ENCODE measurements around the gene DPY19L1. TPM values are rescaled to one million over a fixed set of nuclear protein-coding genes. Genes with fewer than 3 reads are reported as not detected.
"Not testable (repeated sequence)": the region's sequence is repeated elsewhere in the genome, so short reads cannot be mapped to it uniquely, and the experiment has no call there.

The DPY19L1 gene
- polyA plus RNA-seq, 12 donors, result 18.4 to 32.5 (median 24.1) TPM; not detected in 1

DNA sequence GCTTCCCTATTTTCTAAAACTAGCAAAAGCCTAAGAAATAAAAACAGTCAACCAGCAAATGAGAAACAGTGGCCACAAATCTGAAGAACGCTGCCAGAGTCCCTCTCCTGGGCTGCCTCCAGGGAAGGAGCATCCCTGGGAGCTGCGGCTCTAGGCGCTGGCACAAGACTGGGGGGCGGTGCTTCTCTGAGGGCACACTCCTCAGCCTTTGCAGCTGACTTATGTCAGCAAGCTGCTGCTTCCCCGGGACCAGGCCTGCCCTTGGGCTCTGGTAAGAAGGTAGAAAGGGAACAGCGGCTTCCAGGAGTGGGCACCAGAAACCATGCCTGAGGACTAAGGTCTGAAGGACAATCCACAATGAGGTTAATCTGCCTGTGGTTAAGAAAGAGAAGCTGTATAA lies 107.5 kb downstream of the DPY19L1 start:
- DNase-seq, result not testable (repeated sequence)

DNA sequence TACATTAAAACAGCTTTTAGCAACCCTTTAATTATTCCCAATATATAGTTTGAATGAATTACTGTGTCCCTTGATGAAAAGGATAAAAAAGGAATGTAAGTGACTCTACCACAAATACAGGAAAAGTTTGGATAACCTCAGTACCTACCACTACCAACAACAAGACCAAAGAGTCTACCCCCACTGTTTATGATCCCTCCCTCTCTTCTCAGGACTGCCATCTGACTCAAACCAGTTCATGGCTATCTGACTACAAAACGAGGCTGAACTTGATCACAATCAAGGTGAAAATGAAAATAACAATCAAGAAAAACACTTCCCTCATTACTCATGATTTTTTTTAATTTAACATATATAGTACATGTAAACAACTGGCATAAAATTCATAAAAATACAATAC lies 108.7 kb downstream of the DPY19L1 start:
- DNase-seq, result no peak

DNA sequence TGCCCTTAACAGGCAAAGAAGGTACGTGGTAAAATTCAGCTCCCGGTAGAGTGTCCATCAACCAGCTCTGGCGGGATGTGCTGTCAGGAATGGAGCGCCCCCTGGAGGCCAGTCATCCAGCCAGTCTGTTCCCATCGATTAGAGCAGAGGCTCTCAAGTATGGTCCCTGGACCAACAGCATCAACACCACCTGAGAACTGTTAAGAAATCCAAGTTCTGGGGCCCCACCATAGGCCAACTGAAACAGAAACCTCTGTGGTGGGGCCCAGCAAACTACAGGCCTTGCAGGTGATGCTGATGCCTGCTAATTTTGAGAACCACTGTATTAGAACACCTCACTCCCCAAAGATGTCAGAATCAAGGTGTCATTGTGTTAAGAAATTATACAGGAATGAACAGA lies 109.2 kb downstream of the DPY19L1 start:
- DNase-seq, result no peak

DNA sequence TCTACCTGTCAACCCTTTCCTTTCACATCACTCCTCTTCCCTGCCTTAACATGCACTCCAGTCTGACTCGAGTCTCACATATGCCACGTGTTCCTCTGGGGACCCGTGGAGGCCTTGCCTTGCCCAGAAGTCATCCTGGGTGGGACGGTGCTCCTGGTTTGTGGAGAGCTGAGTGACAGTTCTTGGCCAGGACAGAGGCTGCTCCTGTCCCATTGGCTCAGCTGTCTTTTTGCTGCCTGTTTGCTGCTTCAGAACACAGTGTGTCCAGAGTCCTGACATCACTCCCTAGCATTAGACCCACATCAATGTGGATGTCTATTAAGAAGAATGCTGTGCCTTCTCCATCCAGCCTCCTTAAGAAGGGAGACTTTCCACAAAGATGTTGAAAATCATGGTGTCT lies 116.8 kb downstream of the DPY19L1 start:
- not testable (repeated sequence) for DNase-seq

DNA sequence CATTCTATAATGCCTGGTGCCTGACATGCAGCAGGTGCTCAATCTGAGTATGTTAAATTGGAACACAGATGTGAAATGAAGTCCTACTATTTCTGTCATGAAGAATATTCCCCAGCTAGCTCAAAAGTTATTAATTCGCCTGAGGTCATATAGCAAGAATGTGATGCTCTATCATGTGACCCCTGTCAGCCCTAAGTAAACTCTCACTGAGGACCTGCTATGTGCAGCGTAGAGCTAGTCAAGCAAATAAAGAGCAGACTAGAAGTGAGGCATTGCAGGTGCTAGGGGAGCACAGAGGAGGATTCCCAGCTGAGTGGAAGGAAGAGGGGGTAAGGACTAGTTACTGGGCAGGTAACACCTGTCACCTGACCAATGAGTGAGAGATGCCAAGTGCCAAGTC lies 118.2 kb downstream of the DPY19L1 start:
- not testable (repeated sequence) for DNase-seq

DNA sequence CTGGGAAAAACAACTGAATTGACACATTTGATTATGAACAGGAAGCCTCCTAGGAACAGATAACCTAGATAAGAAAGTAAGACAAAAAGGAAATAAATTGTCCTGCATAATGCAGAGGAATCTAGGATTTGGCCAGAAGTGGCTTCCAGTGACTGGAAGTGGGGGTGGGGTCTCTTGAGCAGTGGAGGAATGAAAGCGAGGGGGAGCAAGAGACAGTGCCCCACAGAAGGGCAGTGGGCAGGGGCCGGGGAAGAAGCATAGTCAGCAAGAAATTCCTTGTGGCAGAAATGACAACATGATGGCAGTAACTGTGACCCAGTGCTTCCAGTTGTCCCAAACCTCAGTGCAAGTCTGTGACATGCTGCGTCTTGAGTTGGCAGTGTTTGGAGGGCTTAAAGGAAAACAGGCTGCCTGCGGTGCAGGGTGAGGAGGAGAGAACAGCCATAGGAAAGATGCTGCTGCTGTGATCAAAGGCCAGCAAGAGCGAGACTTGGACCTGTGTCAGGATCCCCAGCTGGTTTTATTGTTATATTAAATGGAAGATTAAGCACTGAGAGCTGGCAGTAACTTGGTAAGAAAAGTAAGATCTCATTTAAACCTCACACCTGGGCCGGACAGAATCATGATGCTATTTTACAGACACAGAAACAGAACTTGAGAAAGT lies 119.0 kb downstream of the DPY19L1 start:
- DNase-seq, result peak; percentile 3

DNA sequence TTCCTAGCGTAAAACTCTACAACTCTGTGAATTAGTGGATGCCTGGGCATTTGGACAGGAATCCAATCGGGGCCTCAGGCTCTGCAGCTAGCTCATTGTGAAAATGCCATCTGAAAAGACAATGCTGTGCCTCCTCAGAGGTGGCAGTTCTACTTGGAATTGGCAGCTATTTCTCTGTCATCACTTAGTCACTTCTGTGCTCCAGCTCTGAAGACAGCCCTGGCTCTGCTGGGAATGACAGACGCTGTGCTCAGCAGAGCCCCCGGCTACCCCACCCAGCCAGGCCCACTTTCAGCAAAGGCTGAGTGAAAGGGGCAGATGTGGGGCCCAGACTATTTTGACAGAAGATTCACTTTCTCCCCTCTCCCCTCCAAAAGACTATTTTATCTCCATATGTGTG lies 119.8 kb downstream of the DPY19L1 start:
- not testable (repeated sequence) for DNase-seq

DNA sequence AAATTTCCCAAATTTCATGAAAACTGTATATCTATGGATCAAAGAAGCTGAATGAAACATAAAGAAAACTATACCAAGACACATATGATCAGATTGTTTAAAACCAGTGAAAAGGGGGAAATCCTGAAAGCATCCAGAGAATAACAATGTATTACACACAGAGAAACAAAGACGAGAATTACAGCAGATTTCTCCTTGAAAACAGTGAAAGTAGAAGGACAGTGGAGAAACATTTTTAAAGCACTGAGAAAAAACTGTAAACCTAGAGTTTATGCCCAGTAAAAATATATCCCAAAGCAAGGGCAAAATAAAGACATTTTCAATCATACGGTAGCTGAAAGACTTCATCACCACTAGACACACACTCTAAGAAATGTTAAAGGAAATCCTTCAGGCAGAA lies 121.0 kb downstream of the DPY19L1 start:
- no peak for DNase-seq

DNA sequence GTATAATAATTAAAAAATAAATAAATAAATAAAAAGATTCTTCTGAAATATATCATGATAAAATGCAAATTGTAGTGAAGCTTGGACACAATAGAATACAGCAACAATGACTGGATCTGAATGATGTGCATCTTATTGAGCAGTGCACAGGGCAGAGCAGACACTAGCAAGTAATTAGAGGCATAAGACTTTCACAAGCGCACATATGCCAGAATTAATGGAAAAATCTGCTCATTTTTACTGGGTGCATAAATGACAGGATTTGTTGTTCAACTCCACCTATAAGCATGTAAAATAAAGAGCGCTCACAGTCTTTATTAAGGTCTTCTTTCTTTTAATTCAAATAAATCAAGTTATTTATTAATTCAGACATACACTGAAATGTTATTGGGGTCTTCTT lies 125.0 kb downstream of the DPY19L1 start:
- DNase-seq, result no peak

DNA sequence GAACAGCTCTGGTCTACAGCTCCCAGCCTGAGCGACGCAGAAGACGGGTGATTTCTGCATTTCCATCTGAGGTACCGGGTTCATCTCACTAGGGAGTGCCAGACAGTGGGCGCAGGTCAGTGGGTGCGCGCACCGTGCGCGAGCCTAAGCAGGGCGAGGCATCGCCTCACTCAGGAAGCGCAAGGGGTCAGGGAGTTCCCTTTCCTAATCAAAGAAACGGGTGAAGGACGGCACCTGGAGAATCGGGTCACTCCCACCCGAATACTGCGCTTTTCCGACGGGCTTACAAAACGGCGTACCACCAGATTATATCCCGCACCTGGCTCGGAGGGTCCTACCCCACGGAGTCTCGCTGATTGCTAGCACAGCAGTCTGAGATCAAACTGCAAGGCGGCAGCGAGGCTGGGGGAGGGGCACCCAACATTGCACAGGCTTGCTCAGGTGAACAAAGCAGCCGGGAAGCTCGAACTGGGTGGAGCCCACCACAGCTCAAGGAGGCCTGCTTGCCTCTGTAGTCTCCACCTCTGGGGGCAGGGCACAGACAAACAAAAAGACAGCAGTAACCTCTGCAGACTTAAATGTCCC lies 130.9 kb downstream of the DPY19L1 start:
- DNase-seq, result not testable (repeated sequence)

DNA sequence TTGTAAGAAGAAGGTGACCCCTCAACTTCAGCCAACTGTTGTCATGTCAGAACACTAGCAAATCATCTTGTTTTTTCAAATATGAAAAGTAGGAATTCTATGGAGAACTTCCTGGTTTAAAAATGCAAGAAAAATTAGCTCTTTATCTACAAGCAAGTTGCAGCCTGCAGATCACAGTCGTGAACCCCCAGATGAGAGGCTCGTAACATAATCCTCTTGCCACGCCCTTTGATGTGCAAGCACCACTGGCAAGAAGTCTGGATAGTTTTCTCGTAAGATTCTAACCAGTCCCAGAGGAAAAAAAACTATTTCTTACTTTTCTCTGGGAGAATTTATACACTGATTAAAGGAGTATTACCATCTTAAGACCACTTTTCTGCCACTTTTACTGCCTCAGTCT lies 132.3 kb downstream of the DPY19L1 start:
- no peak for DNase-seq

DNA sequence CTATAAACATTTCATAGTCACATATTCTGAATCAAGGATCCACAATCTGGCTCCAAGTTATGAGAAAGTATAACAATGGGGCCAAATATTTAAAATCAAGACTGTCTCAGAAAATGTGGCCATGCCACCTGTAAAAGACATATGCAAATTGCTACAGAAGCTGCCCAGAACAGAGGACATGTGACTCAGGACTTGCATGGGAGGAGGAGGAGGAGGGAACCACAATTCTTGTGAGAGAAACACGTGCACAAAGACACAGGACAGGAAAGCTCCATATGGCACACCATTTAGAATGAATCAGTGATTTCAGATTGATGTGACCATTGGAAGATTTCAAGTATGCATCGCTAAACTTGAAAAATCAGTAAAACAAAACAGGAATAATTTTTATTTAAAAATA lies 133.4 kb downstream of the DPY19L1 start:
- not testable (repeated sequence) for DNase-seq

DNA sequence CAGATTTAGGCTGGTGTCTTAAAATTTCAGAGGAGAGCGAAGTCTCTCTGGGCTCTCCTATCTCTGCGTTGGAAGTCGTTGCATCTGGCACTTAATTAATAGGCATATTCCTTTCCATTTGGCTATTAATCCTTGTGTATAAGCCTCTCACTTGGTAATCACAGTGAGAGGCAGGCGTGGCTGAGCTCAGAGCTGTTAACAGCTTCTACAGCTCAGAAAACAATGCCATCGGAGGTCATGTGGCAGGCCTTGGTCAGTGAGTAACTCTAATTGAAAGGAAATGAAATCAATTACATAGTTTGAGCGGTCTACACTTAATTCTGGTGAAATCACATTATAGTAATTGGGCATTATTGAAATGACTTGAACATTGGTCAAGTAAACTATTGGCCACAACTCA lies 135.1 kb downstream of the DPY19L1 start:
- no peak for DNase-seq

DNA sequence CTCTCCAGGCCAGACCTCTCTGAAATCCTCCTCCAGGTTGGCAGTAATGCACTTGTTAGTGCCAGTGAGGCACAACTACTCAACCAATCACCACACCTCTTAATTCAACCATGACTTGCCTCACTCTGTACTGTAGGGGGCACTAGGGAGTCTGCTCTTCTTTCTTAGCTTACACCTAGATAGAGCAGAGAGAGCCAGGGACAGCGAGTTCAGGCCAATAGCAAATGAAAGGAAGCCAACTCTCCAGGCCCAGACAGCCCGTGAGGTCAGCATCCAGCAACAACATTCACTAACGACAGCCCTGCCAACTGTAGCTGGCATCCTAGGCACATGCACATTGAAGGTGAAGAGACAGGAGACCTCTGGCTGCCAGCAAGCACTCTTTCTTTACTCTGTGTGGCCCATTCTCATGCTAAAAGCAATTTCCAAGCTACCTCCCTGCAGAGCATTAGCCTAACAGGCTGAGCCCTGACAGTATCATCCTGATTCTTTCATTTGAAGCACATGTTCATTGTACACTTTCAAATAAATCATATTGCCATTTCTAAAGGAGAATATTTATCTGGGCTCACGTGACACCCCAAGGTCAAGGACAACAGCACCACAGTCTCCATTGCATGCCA lies 136.3 kb downstream of the DPY19L1 start:
- no peak for DNase-seq

DNA sequence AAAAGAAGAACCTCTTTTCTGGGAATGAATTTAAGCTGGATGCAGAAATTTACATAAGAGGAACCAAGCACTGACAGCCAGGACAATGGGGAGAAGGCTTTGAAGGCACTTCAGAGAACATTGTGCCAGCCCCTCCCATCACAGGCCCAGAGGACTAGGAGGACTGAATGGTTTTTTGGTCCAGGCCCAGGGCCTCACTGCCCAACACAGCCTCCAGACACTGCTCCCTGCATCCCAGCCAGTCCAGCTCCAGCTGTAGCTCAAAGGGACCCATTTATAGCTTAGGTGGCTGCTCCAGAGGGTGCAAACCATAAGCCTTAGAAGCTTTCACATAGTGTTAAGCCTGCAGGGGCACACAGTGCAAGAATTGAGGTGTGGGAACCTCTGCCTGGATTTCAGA lies 142.1 kb downstream of the DPY19L1 start:
- no peak for DNase-seq

DNA sequence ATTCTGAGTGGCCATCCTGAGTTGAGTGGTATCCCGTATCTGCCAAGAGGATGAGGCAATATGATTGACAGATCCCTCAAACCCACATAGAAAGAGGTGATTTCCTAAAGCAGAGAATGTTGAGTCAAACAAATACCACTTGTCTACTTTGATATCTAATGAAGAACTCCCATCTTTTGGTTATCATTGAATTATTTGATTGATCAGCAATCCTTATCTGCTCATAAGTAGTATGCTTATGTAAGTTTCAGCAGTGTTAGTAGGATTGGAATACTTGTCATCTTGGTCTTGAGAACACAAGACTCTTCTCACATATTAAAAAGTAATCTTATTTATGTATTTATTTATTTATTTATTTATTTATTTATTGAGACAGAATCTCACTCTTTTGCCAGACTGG lies 147.3 kb downstream of the DPY19L1 start:
- no peak for DNase-seq

DNA sequence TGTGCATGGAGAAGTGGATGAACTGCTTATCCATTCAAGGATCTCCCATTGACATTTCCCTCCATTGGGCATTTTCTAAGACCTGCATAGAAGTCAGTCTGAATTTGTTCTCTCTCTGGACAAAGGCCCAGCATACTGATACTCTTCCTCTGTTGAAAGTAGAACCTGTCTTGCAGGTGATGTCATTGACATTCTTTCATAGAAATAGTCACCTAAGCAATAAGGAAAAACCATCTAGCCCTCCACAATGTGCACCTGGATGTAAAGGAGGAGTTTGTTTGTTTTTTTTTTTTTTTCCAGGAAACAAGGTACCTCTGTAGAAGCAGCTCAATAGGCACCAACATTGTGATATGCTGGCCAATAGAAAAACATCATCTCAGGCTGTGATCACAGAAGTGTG lies 150.4 kb downstream of the DPY19L1 start:
- no peak for DNase-seq

DNA sequence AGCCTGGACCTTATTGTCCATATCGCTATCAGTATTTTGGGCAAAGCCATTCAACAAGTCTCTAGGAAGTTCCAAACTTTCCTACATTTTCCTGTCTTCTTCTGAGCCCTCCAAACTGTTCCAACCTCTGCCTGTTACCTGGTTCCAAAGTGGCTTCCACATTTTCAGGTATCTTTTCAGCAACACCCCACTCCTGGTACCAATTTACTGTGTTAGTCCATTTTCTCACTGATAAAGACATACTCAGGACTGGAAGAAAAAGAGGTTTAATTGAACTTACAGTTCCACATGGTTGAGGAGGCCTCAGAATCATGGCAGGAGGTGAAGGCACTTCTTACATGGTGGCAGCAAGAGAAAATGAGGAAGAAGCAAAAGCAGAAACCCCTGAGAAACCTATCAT lies 153.4 kb downstream of the DPY19L1 start:
- DNase-seq, result not testable (repeated sequence)

DNA sequence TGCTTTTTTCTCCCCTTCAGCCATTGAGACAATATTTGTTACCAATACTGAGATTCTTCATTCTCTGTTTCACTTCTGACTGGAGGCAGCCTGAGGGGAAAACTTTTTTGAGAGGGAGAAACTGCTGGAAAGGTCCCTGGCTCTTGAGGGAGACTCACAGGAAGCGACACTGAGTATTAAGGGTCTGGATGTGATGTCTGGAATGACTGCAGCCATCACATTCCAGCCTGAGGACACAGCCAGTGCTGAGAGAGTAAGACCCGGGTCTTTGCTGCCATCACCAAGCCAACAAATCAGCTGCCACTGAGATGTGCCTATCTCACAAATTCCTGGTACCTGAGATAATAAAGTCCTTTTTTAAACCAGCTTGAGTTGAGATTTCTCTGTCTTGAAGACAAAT lies 157.4 kb downstream of the DPY19L1 start:
- no peak for DNase-seq

DNA sequence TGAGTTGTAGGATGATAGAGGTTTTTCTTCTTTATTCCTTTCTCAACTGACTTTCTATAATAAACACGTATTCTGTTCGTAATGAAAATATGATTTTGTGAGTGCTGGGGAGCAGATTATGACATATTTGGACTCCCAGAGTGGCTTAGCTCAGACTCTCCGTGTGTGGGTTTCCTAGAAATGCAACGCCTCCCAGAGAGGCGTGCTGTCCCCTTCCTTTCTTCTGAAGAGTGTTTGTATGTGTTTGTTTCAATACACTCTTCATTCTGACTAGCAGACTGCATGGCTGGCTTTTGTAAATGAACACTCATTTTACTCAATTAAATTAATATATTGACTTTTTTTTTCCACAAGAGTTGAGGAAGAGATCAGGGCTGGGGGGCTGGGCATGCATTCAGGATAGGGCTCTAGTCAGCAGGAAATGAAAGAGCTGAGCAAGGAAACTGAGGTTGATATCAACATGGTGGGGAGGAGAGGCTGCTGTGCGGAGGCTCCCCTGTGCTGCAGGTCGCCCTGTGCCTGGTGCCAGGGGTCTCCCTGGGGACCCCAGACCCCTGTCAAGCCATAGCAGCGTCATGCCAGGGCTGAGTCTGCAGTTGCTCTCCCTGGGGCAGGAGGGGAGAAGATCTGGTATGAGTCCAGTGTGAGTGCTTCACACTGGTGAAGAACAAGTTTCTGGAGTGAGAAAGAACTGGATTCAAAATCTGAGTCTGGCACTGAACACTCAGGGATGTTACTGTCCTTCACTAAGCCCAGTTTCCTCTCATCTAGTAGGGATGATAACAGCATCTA lies 158.1 kb downstream of the DPY19L1 start:
- not testable (repeated sequence) for DNase-seq

Data from muscle of arm (tissue), 12 donors.